A549 (cell line): ENCODE data around the gene FAM163B.
"Not testable (repeated sequence)": the region's sequence is repeated elsewhere in the genome, so short reads cannot be mapped to it uniquely, and the experiment has no call there.

Experiments
- EP300 ChIP-seq, 2 experiments: fragments of >200 bp; sonication (Bioruptor Twin); formaldehyde crosslinking; IDR thresholded peaks; 2 replicates in 1 of 2; 3 replicates in 1 of 2; pipeline ENCODE4 v1.6.1; 2016 to 2017
- ESRRA ChIP-seq: fragments of 150-350 bp; IDR thresholded peaks from 2 replicates; pipeline ENCODE4 v1.6.1; 2014; ENCODE audit warnings: mild to moderate bottlenecking, low read length, borderline replicate concordance
- MAFK ChIP-seq: fragments of 450-650 bp; IDR thresholded peaks from 2 replicates; pipeline ENCODE4 v1.6.1; 2014; ENCODE audit not compliant: partially characterized antibody
- MAZ ChIP-seq: fragments of 150-350 bp; IDR thresholded peaks from 2 replicates; pipeline ENCODE4 v1.6.1; 2014; ENCODE audit warnings: antibody characterized with exemption, low read depth, low read length, borderline replicate concordance
- NPAS2 ChIP-seq: fragments of 250-450 bp; sonication (Bioruptor Pico); IDR thresholded peaks from 2 replicates; pipeline ENCODE4 v1.8.0; 2022; ENCODE audit warnings: mild to moderate bottlenecking, moderate library complexity, borderline replicate concordance
- POLR2A ChIP-seq: IDR thresholded peaks from 2 replicates; pipeline ENCODE4 v1.6.1; 2012; ENCODE audit warnings: mild to moderate bottlenecking, low read length
- RAD21 ChIP-seq, 2 experiments: fragments of >200 bp in 1 of 2; sonication (Bioruptor Twin) in 1 of 2; formaldehyde crosslinking in 1 of 2; IDR thresholded peaks in 1 of 2; conservative IDR thresholded peaks in 1 of 2; 2 replicates in 1 of 2; 3 replicates in 1 of 2; pipeline ENCODE4 v1.6.1; 2012 to 2018; ENCODE audit warnings: inconsistent platforms in 1 of 2
- SMC3 ChIP-seq: fragments of >200 bp; sonication (Bioruptor Twin); formaldehyde crosslinking; IDR thresholded peaks from 3 replicates; pipeline ENCODE4 v1.6.1; 2018; ENCODE audit warnings: inconsistent platforms
- ZFP36 ChIP-seq: fragments of 450-650 bp; IDR thresholded peaks from 2 replicates; pipeline ENCODE4 v1.6.1; 2014; ENCODE audit warnings: borderline replicate concordance; ENCODE audit not compliant: partially characterized antibody
- TF ChIP-seq, protein P1 (sequence below): fragments of >200 bp; sonication (Bioruptor Twin); formaldehyde crosslinking; IDR thresholded peaks from 3 replicates; pipeline ENCODE4 v1.5.1; 2016
- TF ChIP-seq, protein P2 (sequence below): fragments of 150-350 bp; IDR thresholded peaks from 2 replicates; pipeline ENCODE4 v1.6.1; 2014; ENCODE audit warnings: low read depth, mild to moderate bottlenecking, low read length
- TF ChIP-seq, protein P3 (sequence below): fragments of 200-600 bp; sonication (generic); IDR thresholded peaks from 2 replicates; pipeline ENCODE4 v1.6.1; 2016; ENCODE audit warnings: antibody characterized with exemption, mild to moderate bottlenecking, moderate library complexity
- TF ChIP-seq, protein P4 (sequence below): fragments of >200 bp; sonication (Bioruptor Twin); formaldehyde crosslinking; IDR thresholded peaks from 3 replicates; pipeline ENCODE4 v1.6.1; 2016

DNA sequence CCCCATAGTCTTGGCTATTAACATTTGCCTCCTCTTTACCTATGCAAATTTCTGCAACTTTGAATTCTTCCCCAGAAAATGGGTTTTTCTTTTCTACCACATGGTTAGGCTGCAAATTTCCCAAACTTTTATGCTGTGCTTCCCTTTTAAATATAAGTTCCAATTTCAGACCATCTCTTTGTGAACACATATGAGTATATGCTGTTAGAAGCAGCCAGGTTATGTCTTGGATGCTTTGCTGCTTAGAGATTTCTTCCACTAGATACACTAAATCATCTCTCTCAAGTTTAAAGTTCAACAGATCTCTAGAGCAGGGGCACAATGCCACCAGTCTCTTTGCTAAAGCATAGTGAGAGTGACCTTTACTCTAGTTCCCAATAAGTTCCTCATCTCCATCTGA is 16.8 kb upstream of the FAM163B start:
- not testable (repeated sequence) for TF ChIP-seq POLR2A; MAFK; NPAS2 (CRISPR knock-in tag); RAD21 (conservative IDR thresholded peaks at IDR 0.05 in 1 of 2, IDR thresholded peaks at IDR 0.05 in 1 of 2); ZFP36; ESRRA; EP300 (IDR thresholded peaks at IDR 0.05); SMC3; MAZ
- TF ChIP-seq, protein P1, sequence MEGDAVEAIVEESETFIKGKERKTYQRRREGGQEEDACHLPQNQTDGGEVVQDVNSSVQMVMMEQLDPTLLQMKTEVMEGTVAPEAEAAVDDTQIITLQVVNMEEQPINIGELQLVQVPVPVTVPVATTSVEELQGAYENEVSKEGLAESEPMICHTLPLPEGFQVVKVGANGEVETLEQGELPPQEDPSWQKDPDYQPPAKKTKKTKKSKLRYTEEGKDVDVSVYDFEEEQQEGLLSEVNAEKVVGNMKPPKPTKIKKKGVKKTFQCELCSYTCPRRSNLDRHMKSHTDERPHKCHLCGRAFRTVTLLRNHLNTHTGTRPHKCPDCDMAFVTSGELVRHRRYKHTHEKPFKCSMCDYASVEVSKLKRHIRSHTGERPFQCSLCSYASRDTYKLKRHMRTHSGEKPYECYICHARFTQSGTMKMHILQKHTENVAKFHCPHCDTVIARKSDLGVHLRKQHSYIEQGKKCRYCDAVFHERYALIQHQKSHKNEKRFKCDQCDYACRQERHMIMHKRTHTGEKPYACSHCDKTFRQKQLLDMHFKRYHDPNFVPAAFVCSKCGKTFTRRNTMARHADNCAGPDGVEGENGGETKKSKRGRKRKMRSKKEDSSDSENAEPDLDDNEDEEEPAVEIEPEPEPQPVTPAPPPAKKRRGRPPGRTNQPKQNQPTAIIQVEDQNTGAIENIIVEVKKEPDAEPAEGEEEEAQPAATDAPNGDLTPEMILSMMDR = not testable (repeated sequence)
- TF ChIP-seq, protein P2, sequence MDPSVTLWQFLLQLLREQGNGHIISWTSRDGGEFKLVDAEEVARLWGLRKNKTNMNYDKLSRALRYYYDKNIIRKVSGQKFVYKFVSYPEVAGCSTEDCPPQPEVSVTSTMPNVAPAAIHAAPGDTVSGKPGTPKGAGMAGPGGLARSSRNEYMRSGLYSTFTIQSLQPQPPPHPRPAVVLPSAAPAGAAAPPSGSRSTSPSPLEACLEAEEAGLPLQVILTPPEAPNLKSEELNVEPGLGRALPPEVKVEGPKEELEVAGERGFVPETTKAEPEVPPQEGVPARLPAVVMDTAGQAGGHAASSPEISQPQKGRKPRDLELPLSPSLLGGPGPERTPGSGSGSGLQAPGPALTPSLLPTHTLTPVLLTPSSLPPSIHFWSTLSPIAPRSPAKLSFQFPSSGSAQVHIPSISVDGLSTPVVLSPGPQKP = not testable (repeated sequence)
- TF ChIP-seq, protein P3, sequence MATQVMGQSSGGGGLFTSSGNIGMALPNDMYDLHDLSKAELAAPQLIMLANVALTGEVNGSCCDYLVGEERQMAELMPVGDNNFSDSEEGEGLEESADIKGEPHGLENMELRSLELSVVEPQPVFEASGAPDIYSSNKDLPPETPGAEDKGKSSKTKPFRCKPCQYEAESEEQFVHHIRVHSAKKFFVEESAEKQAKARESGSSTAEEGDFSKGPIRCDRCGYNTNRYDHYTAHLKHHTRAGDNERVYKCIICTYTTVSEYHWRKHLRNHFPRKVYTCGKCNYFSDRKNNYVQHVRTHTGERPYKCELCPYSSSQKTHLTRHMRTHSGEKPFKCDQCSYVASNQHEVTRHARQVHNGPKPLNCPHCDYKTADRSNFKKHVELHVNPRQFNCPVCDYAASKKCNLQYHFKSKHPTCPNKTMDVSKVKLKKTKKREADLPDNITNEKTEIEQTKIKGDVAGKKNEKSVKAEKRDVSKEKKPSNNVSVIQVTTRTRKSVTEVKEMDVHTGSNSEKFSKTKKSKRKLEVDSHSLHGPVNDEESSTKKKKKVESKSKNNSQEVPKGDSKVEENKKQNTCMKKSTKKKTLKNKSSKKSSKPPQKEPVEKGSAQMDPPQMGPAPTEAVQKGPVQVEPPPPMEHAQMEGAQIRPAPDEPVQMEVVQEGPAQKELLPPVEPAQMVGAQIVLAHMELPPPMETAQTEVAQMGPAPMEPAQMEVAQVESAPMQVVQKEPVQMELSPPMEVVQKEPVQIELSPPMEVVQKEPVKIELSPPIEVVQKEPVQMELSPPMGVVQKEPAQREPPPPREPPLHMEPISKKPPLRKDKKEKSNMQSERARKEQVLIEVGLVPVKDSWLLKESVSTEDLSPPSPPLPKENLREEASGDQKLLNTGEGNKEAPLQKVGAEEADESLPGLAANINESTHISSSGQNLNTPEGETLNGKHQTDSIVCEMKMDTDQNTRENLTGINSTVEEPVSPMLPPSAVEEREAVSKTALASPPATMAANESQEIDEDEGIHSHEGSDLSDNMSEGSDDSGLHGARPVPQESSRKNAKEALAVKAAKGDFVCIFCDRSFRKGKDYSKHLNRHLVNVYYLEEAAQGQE = not testable (repeated sequence)
- TF ChIP-seq, protein P4, sequence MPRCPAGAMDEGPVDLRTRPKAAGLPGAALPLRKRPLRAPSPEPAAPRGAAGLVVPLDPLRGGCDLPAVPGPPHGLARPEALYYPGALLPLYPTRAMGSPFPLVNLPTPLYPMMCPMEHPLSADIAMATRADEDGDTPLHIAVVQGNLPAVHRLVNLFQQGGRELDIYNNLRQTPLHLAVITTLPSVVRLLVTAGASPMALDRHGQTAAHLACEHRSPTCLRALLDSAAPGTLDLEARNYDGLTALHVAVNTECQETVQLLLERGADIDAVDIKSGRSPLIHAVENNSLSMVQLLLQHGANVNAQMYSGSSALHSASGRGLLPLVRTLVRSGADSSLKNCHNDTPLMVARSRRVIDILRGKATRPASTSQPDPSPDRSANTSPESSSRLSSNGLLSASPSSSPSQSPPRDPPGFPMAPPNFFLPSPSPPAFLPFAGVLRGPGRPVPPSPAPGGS = not testable (repeated sequence)
